HepG2 (cell line): ENCODE measurements around the gene CTNNA2. TPM values are rescaled to one million over a fixed set of nuclear protein-coding genes. Genes with fewer than 3 reads are reported as not detected.

ENCODE experiments used
- ATAC-seq: fragments of 200-7000 bp; cut with Tn5 transposase; 3 replicates; pipeline ENCODE4 v1.9.1; 2020; ENCODE audit warnings: mild to moderate bottlenecking, moderate library complexity
- BruUV-seq: library from RNA; stranded (reverse); fragments of 400-500 nt; replicated peaks from 2 replicates; lab custom pipeline; 2021; lab: Mats Ljungman, UMichigan
- CTCF ChIA-PET: fragments of 300-600 bp; formaldehyde crosslinking; extraction: SDS; loops from one replicate; lab custom pipeline; 2021; ENCODE audit warnings: low total read pairs, inconsistent platforms, low intra/inter-chr PET ratio; lab: Yijun Ruan, JAX
- POLR2A ChIA-PET: fragments of 350-600 bp; sonication (Branson Sonifier 250); formaldehyde crosslinking; loops from one replicate; lab custom pipeline; 2020; ENCODE audit warnings: antibody characterized with exemption, inconsistent platforms; lab: Yijun Ruan, JAX
- DNase-seq: peaks from one replicate; pipeline ENCODE4 v3.0.0-alpha.2; 2015; ENCODE audit warnings: low spot score
- FAIRE-seq: peaks from 3 replicates; lab custom pipeline; 2011; peaks lifted over from hg19 to GRCh38; lab: Jason Lieb, UNC
- H2AFZ ChIP-seq: one replicate; pipeline ENCODE4 v1.6.1; 2011; ENCODE audit warnings: low read length, inconsistent platforms
- H3K27ac ChIP-seq: fragments of 300-600 bp; 3 replicates; pipeline ENCODE4 v1.8.0; 2011; ENCODE audit warnings: mixed run types, mild to moderate bottlenecking, mixed read lengths, low read length, inconsistent platforms; ENCODE audit not compliant: insufficient read depth; ENCODE audit errors: extremely low read length
- H3K27me3 ChIP-seq, 2 experiments: fragments of 200-600 bp in 1 of 2; 2 replicates in 1 of 2; 3 replicates in 1 of 2; pipeline versions ENCODE4 v1.6.0 to v1.8.0; 2011; ENCODE audit warnings: low read length in 2 of 2, mild to moderate bottlenecking in 2 of 2, moderate library complexity in 2 of 2, inconsistent platforms in 1 of 2; ENCODE audit not compliant: insufficient read depth in 2 of 2, control insufficient read depth in 1 of 2
- H3K36me3 ChIP-seq, 2 experiments: fragments of 200-600 bp in 1 of 2; replicated peaks in 1 of 2; 2 replicates in 1 of 2; 3 replicates in 1 of 2; pipeline versions ENCODE4 v1.5.1 to v1.8.0; 2011; ENCODE audit warnings: low read length in 2 of 2, inconsistent platforms in 1 of 2; ENCODE audit not compliant: insufficient read depth in 2 of 2, control insufficient read depth in 1 of 2
- H3K4me1 ChIP-seq: 2 replicates; pipeline ENCODE4 v1.5.1; 2012; ENCODE audit warnings: low read length, inconsistent platforms; ENCODE audit not compliant: insufficient read depth
- H3K4me2 ChIP-seq: 2 replicates; pipeline ENCODE4 v1.6.0; 2011; ENCODE audit warnings: low read depth, low read length, inconsistent platforms
- H3K4me3 ChIP-seq, 3 experiments: fragments of 200-600 bp in 1 of 3; sonication (generic), shearing (Covaris generic) in 1 of 3; replicated peaks in 1 of 3; 2 replicates each; pipeline ENCODE4 v1.5.1; 2011 to 2016; ENCODE audit warnings: low read length in 3 of 3, inconsistent platforms in 2 of 3, low read depth in 2 of 3, mild to moderate bottlenecking in 2 of 3, control low read depth in 1 of 3, mixed read lengths in 1 of 3; ENCODE audit not compliant: insufficient read depth in 1 of 3
- H3K79me2 ChIP-seq: one replicate; pipeline ENCODE4 v1.6.1; 2011; ENCODE audit warnings: low read length, inconsistent platforms; ENCODE audit not compliant: insufficient read depth
- H3K9ac ChIP-seq: 2 replicates; pipeline ENCODE4 v1.6.0; 2011; ENCODE audit warnings: mild to moderate bottlenecking, low read depth, low read length, inconsistent platforms; ENCODE audit not compliant: insufficient read depth
- H3K9me3 ChIP-seq: 2 replicates; pipeline ENCODE4 v1.5.1; 2012; ENCODE audit warnings: mild to moderate bottlenecking, low read length
- H4K20me1 ChIP-seq: 2 replicates; pipeline ENCODE4 v1.6.0; 2011; ENCODE audit warnings: inconsistent platforms, mild to moderate bottlenecking, low read length, moderate library complexity; ENCODE audit not compliant: insufficient read depth
- ESRRA ChIP-seq: sonication (generic); formaldehyde crosslinking; IDR thresholded peaks from 2 replicates; pipeline ENCODE4 v1.5.1; 2020; ENCODE audit warnings: mild to moderate bottlenecking, low read depth, missing genetic modification reagents
- JDP2 ChIP-seq: sonication (generic); formaldehyde crosslinking; IDR thresholded peaks from 2 replicates; pipeline ENCODE4 v1.8.1; 2022; ENCODE audit warnings: missing genetic modification reagents, borderline replicate concordance
- PPARG ChIP-seq: conservative IDR thresholded peaks from 2 replicates; pipeline ENCODE4 v1.6.1; 2016; ENCODE audit warnings: missing biosample characterization, missing genetic modification reagents
- ZNF230 ChIP-seq: sonication (generic); formaldehyde crosslinking; IDR thresholded peaks from 2 replicates; pipeline ENCODE4 v1.4.0; 2020; ENCODE audit warnings: mild to moderate bottlenecking, missing genetic modification reagents
- ZNF264 ChIP-seq: sonication (generic); formaldehyde crosslinking; IDR thresholded peaks from 2 replicates; pipeline ENCODE4 v1.4.0; 2020; ENCODE audit warnings: missing genetic modification reagents
- ZNF556 ChIP-seq: sonication (generic); formaldehyde crosslinking; IDR thresholded peaks from 2 replicates; pipeline ENCODE4 v1.4.0; 2020; ENCODE audit warnings: mild to moderate bottlenecking, missing genetic modification reagents, borderline replicate concordance
- ZNF746 ChIP-seq: sonication (generic); formaldehyde crosslinking; IDR thresholded peaks from 2 replicates; pipeline ENCODE4 v1.8.0; 2022; ENCODE audit warnings: mild to moderate bottlenecking, missing genetic modification reagents
- WGBS: methylation state at CpG from one replicate; pipeline ENCODE4 v1.1.6; 2017; ENCODE audit warnings: low lambda C conversion rate; 5-methylcytosine and 5-hydroxymethylcytosine counted together
- in situ Hi-C: cut with HindIII; loops from 2 replicates; pipeline ENCODE4 v1.10.0; 2017; ENCODE audit warnings: low pct_unique_long_range_greater_than_20kb; ENCODE audit not compliant: extremely low pct_ligation_motif_present
- intact Hi-C: fragments of 100-400 bp; cut with micrococcal nuclease; formaldehyde crosslinking; loops from one replicate; pipeline ENCODE4 v1.10.0; 2022; ENCODE audit not compliant: unreplicated experiment
- polyA plus RNA-seq, 8 experiments: library from polyadenylated mRNA; depleted of rRNA in 3 of 8; stranded (reverse) in 7 of 8; unstranded in 1 of 8; fragments of >200 nt; fragmentation: Illumina TruSeq in 4 of 8; extraction: Trizol in 4 of 8; gene quantifications; 2 replicates each; pipeline versions ENCODE4 v1.2.1 to v1.2.3, GENCODE V29; 2011 to 2016; ENCODE audit warnings: low read depth in 4 of 8, missing spikeins in 1 of 8, mixed read lengths in 1 of 8; ENCODE audit not compliant: insufficient read depth in 1 of 8
- total RNA-seq, 5 experiments: library from RNA; depleted of rRNA; stranded (reverse); fragments of >200 nt; fragmentation: Illumina TruSeq; extraction: Trizol; gene quantifications; 2 replicates each; pipeline ENCODE4 v1.2.3, GENCODE V29; 2016; ENCODE audit warnings: low read depth in 1 of 5
- TF ChIP-seq, protein P1 (sequence below): sonication (generic); formaldehyde crosslinking; IDR thresholded peaks from 2 replicates; pipeline ENCODE4 v1.4.0; 2020; ENCODE audit warnings: missing genetic modification reagents
- TF ChIP-seq, protein P2 (sequence below): sonication (generic); formaldehyde crosslinking; IDR thresholded peaks from 2 replicates; pipeline ENCODE4 v1.4.0; 2020; ENCODE audit warnings: missing genetic modification reagents

CTNNA2 gene
- total and polyA plus RNA-seq, 2 of the 13 experiments (the other 11 are each of a cell fraction or from before 2014, with no cell fraction given), result not detected

DNA sequence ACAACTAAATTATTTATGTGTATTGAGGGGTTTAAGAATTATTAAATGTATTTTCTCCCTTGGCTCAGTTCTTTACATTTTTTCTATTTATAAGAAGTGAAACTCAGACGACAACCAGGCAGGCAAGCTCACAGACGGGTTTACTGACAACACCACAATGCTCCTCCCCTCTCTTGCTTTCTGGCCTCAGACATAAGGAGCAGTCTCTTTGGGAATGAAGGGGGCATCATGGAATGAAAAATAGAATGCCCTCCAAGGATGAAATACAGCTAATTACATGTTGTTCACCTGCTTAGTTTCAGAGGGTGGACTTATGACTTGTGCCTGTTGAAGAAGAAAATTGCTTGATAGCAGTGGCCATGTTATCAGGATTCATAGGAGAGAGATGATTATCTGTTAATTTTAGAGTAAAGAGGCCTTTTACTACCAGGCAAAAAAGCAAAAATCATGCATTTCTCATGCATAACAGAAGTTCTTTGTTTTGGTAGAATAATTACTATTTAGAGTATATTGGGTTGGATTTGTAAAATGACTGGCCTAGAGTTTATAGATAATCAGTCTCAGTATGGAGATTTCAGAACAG lies 963.8 kb downstream of the CTNNA2 start:
- intact Hi-C loops, result no loop called here

DNA sequence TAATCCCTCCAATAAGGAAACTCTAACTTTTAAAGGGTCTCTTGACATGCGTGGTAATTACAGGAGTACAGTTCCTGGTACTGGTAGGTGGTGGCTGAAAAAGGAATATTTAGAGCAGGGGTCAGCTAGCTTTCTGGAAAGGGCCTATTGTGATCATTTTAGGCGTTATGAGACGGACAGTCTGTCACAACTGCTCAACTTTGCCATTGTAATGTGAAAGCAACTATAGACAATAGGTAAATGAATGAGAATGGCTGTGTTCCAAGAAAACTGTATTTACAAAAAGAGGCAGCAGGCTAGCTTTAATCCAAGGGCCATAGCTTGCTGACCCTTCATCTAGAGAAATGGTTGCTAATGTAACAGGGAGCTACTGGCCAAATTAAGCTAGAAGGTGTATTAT lies 969.4 kb downstream of the CTNNA2 start:
- CTCF ChIA-PET, result no interaction called here
- in situ Hi-C loops, result no loop called here
- no peak for FAIRE-seq

More for the DNA sequence above, 963.8 kb downstream of the CTNNA2 start:
- H3K79me2 ChIP-seq, result no peaks in the 10 kb centered on the region
- no peak overlapping the region for H3K9ac ChIP-seq
- DNase-seq, result no peak
- no peaks in the 10 kb centered on the region for H4K20me1 ChIP-seq
- 20% methylated on average over 2 of the region's 2 CpGs for WGBS
- peaks cover 47% of the 10 kb centered on the region for H3K9me3 ChIP-seq
- H3K4me1 ChIP-seq, result no peaks in the 10 kb centered on the region
- H3K27ac ChIP-seq, result no peak overlapping the region
- H3K4me3 ChIP-seq, result no peak overlapping the region
- H3K4me2 ChIP-seq, result no peak overlapping the region
- no peak for FAIRE-seq
- no TSS peak for BruUV-seq
- POLR2A ChIA-PET, result no interaction called here
- TF ChIP-seq, protein P1, sequence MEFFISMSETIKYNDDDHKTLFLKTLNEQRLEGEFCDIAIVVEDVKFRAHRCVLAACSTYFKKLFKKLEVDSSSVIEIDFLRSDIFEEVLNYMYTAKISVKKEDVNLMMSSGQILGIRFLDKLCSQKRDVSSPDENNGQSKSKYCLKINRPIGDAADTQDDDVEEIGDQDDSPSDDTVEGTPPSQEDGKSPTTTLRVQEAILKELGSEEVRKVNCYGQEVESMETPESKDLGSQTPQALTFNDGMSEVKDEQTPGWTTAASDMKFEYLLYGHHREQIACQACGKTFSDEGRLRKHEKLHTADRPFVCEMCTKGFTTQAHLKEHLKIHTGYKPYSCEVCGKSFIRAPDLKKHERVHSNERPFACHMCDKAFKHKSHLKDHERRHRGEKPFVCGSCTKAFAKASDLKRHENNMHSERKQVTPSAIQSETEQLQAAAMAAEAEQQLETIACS (CRISPR knock-in tag), result no peak
- in situ Hi-C loops, result no loop called here
- no peak for ATAC-seq
- H3K27me3 ChIP-seq, result no peaks in the 10 kb centered on the region
- H2AFZ ChIP-seq, result no peak overlapping the region
- CTCF ChIA-PET, result no interaction called here
- no peaks in the 10 kb centered on the region for H3K36me3 ChIP-seq

More for the DNA sequence above, 969.4 kb downstream of the CTNNA2 start:
- Histone ChIP-seq H3K79me2 (no peaks in the 10 kb centered on the region), H3K4me3 (no peak overlapping the region), H3K36me3 (no peaks in the 10 kb centered on the region), H3K9me3 (0 out of 2 replicates have a peak, but pooled peaks cover 25% of the 10 kb centered on the region)
- POLR2A ChIA-PET, result no interaction called here
- TF ChIP-seq ZNF556, result no peak
- no peak for TF ChIP-seq ESRRA (CRISPR knock-in tag)
- TF ChIP-seq, protein P2, sequence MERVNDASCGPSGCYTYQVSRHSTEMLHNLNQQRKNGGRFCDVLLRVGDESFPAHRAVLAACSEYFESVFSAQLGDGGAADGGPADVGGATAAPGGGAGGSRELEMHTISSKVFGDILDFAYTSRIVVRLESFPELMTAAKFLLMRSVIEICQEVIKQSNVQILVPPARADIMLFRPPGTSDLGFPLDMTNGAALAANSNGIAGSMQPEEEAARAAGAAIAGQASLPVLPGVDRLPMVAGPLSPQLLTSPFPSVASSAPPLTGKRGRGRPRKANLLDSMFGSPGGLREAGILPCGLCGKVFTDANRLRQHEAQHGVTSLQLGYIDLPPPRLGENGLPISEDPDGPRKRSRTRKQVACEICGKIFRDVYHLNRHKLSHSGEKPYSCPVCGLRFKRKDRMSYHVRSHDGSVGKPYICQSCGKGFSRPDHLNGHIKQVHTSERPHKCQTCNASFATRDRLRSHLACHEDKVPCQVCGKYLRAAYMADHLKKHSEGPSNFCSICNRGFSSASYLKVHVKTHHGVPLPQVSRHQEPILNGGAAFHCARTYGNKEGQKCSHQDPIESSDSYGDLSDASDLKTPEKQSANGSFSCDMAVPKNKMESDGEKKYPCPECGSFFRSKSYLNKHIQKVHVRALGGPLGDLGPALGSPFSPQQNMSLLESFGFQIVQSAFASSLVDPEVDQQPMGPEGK (CRISPR knock-in tag), result no peak
- no peak for TF ChIP-seq ZNF746 (CRISPR knock-in tag)
- TF ChIP-seq JDP2 (CRISPR knock-in tag), result no peak
- TF ChIP-seq ZNF230 (CRISPR knock-in tag), result no peak
- no peak for TF ChIP-seq ZNF264 (CRISPR knock-in tag)
- no peak for TF ChIP-seq PPARG
- TF ChIP-seq, all 625 proteins: peak for 0
- ATAC-seq (no peak), DNase-seq (no peak)
- 8% methylated on average over 3 of the region's 3 CpGs for WGBS
- no TSS peak for BruUV-seq
- Histone ChIP-seq H3K4me2 (no peak overlapping the region), H3K27me3 (no peaks in the 10 kb centered on the region), H4K20me1 (no peaks in the 10 kb centered on the region), H3K27ac (no peak overlapping the region), H3K9ac (no peak overlapping the region), H2AFZ (no peak overlapping the region), H3K4me1 (no peaks in the 10 kb centered on the region)
- intact Hi-C loops, result no loop called here
